Erythroblast (primary cell): ENCODE results near the gene TBCB.

Experiments used
- GATA1 ChIP-seq: IDR thresholded peaks from 2 replicates; pipeline ENCODE4 v1.6.1; 2011; ENCODE audit warnings: low read depth, mild to moderate bottlenecking, control low read depth, low read length, moderate library complexity
- POLR2A ChIP-seq: IDR thresholded peaks from 2 replicates; pipeline ENCODE4 v1.6.1; 2011; ENCODE audit warnings: mild to moderate bottlenecking, low read length

DNA sequence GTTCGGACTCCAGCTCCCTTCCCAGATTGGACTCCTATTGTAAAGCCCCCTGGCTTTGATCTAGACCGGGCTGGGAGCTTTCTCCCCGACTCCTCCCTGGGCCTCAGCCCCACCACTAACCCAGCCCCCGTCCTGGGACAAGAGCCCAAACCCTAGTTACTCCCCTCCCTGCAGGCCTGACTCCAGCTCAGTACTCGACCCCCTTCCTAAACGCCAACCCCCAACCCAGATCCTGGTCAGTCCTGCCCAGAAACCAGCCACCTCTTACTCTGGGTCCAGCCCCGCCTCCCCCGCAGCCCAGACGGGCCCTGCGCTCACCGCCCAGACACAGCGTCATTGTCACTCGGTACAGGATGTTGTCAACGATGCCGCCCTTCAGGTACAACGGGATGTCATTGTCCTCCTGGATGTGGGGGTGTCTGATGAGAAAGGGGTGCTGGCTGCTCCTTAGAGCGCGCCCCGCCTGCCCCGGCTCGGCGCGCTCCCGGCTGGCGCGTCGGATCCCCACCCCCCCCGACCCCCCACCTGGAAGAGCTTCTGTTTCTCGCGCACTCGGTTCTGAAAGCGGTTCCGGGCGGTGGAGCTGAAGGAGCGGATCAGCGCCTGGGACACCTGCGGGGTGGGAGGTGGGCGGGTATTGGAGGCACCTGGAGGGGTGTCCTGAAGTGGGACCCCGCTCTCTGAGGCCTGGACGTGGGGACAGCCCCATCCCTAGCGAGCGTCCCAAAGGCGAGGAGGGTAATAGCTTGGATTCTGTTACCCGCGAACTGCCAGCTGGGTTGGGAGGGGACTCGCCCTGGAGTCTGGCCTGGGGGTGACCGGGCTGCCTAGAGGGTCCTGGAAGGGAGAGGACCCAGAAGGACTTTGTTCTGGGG lies 36.1 kb downstream of the TBCB start:
- no peak for TF ChIP-seq POLR2A
- no peak for TF ChIP-seq GATA1
